ENCODE measurements around the gene SEC31B. TPM values are rescaled to one million over a fixed set of nuclear protein-coding genes. Genes with fewer than 3 reads are reported as not detected.

The SEC31B gene
- 10 to 100 TPM in 2 of 4 donors, 1 to 10 TPM in 2; 4.4 to 18.6 (median 10.3) TPM for polyA plus RNA-seq
- long read RNA-seq, donor 1, partial matches to known transcripts = 0 of 3 reads
- long read RNA-seq, donor 1, other reads (novel, unspliced or antisense) = 0 of 3 reads
- long read RNA-seq, donor 2, partial matches to known transcripts = 0 of 1 reads
- long read RNA-seq, donor 2, other reads (novel, unspliced or antisense) = 0 of 1 reads
- long read RNA-seq, donor 3 = 0 reads
- long read RNA-seq, donor 4 = 0 reads
- long read RNA-seq, donor 5 = 0 reads
- long read RNA-seq, donor 6 = 0 reads
- long read RNA-seq, donor 7 = 0 reads
- long read RNA-seq, donor 8 = 0 reads
- long read RNA-seq, donor 9 = 0 reads
- long read RNA-seq, donor 10, partial matches to known transcripts = 0 of 2 reads
- long read RNA-seq, donor 10, other reads (novel, unspliced or antisense) = 0 of 2 reads

GRCh38 chr10:100519311-100520051, at the start of gene SEC31B:
Gene SEC31B, minus strand, starts transcription at chr10:100519861. Its CDS starts 2,909 bp downstream, at chr10:100516952.
- no peaks in the 10 kb centered on the region for H3K9me3 ChIP-seq (ENCODE audit: control insufficient read depth in 2 of 2, insufficient read depth in 1 of 2, low read depth in 1 of 2, low read length in 1 of 2)
- peaks cover 0 to 19% (median 0%) of the 10 kb centered on the region in 3 donors for H3K36me3 ChIP-seq (ENCODE audit: control insufficient read depth in 3 of 3, insufficient read depth in 2 of 3, low read depth in 1 of 3, low read length in 3 of 3)
- 8 to 25% (median 12%) methylated on average over 53 to 72 of the region's 72 CpGs for WGBS, 3 donors
- FAIRE-seq = no peak
- peak in 1 of 2 donors; percentile 39 for DNase-seq
- H3K4me1 ChIP-seq (ENCODE audit: control insufficient read depth in 3 of 3, insufficient read depth in 2 of 3, low read depth in 1 of 3, low read length in 2 of 3) = peaks cover 0 to 7% (median 0%) of the 10 kb centered on the region in 3 donors
- H3K27ac ChIP-seq (ENCODE audit: low read depth in 1 of 3, low read length in 2 of 3) = no peak within 1 kb of the TSS
- peaks cover 0 to 15% (median 0%) of the 10 kb centered on the region in 3 donors for H3K27me3 ChIP-seq (ENCODE audit: control insufficient read depth in 3 of 3, insufficient read depth in 3 of 3, low read length in 3 of 3)
- H3K4me3 ChIP-seq (ENCODE audit: low read depth in 1 of 3, low read length in 3 of 3) = peak within 1 kb of the TSS; percentile 0 to 39 (median 5)

GRCh38 chr10:100568912-100569311, 49.3 kb upstream of the SEC31B start:
- Histone ChIP-seq H3K4me3 (ENCODE audit: low read depth in 1 of 3, low read length in 3 of 3) (no peak overlapping the region), H3K27ac (ENCODE audit: low read depth in 1 of 3, low read length in 2 of 3) (no peak overlapping the region), H3K36me3 (ENCODE audit: control insufficient read depth in 3 of 3, insufficient read depth in 2 of 3, low read depth in 1 of 3, low read length in 3 of 3) (no peaks in the 10 kb centered on the region), H3K4me1 (ENCODE audit: control insufficient read depth in 3 of 3, insufficient read depth in 2 of 3, low read depth in 1 of 3, low read length in 2 of 3) (peaks cover 0 to 4% (median 0%) of the 10 kb centered on the region in 3 donors), H3K27me3 (ENCODE audit: control insufficient read depth in 3 of 3, insufficient read depth in 3 of 3, low read length in 3 of 3) (peaks cover 0 to 86% (median 41%) of the 10 kb centered on the region in 3 donors), H3K9me3 (ENCODE audit: control insufficient read depth in 2 of 2, insufficient read depth in 1 of 2, low read depth in 1 of 2, low read length in 1 of 2) (no peaks in the 10 kb centered on the region)
- 84 to 93% (median 85%) methylated on average over 3 of the region's 3 CpGs for WGBS, 3 donors
- FAIRE-seq = no peak
- no peak for DNase-seq

- H3K36me3 ChIP-seq (ENCODE audit: control insufficient read depth in 3 of 3, insufficient read depth in 2 of 3, low read depth in 1 of 3, low read length in 3 of 3) = no peaks in the 10 kb centered on the region
- FAIRE-seq = no peak
- no peak for DNase-seq
- peaks cover 0 to 4% (median 0%) of the 10 kb centered on the region in 3 donors for H3K4me1 ChIP-seq (ENCODE audit: control insufficient read depth in 3 of 3, insufficient read depth in 2 of 3, low read depth in 1 of 3, low read length in 2 of 3)
- no peak overlapping the region for H3K27ac ChIP-seq (ENCODE audit: low read depth in 1 of 3, low read length in 2 of 3)
- no peak overlapping the region for H3K4me3 ChIP-seq (ENCODE audit: low read depth in 1 of 3, low read length in 3 of 3)
- H3K9me3 ChIP-seq (ENCODE audit: control insufficient read depth in 2 of 2, insufficient read depth in 1 of 2, low read depth in 1 of 2, low read length in 1 of 2) = no peaks in the 10 kb centered on the region
- 18 to 29% (median 28%) methylated on average over 6 of the region's 6 CpGs for WGBS, 3 donors
- H3K27me3 ChIP-seq (ENCODE audit: control insufficient read depth in 3 of 3, insufficient read depth in 3 of 3, low read length in 3 of 3) = peaks cover 2 to 89% (median 43%) of the 10 kb centered on the region in 3 donors
Measured at GRCh38 chr10:100567826-100568225, 48.2 kb upstream of the SEC31B start.

- DNase-seq = no peak
- no peaks in the 10 kb centered on the region for H3K36me3 ChIP-seq (ENCODE audit: control insufficient read depth in 3 of 3, insufficient read depth in 2 of 3, low read depth in 1 of 3, low read length in 3 of 3)
- peaks cover 0 to 4% of the 10 kb centered on the region in 2 donors for H3K9me3 ChIP-seq (ENCODE audit: control insufficient read depth in 2 of 2, insufficient read depth in 1 of 2, low read depth in 1 of 2, low read length in 1 of 2)
- no peak overlapping the region for H3K4me3 ChIP-seq (ENCODE audit: low read depth in 1 of 3, low read length in 3 of 3)
- 21 to 41% (median 25%) methylated on average over 10 to 11 of the region's 11 CpGs for WGBS, 3 donors
- no peak overlapping the region for H3K27ac ChIP-seq (ENCODE audit: low read depth in 1 of 3, low read length in 2 of 3)
- no peak for FAIRE-seq
- H3K4me1 ChIP-seq (ENCODE audit: control insufficient read depth in 3 of 3, insufficient read depth in 2 of 3, low read depth in 1 of 3, low read length in 2 of 3) = peaks cover 0 to 9% (median 2%) of the 10 kb centered on the region in 3 donors
- peaks cover 7 to 91% (median 47%) of the 10 kb centered on the region in 3 donors for H3K27me3 ChIP-seq (ENCODE audit: control insufficient read depth in 3 of 3, insufficient read depth in 3 of 3, low read length in 3 of 3)
Measured at GRCh38 chr10:100567249-100567648, 47.6 kb upstream of the SEC31B start.

- WGBS, 3 donors = 32 to 45% (median 42%) methylated on average over 3 of the region's 3 CpGs
- FAIRE-seq (no peak), DNase-seq (no peak)
- Histone ChIP-seq H3K27me3 (ENCODE audit: control insufficient read depth in 3 of 3, insufficient read depth in 3 of 3, low read length in 3 of 3) (peaks cover 8 to 93% (median 52%) of the 10 kb centered on the region in 3 donors), H3K4me3 (ENCODE audit: low read depth in 1 of 3, low read length in 3 of 3) (no peak overlapping the region), H3K27ac (ENCODE audit: low read depth in 1 of 3, low read length in 2 of 3) (no peak overlapping the region), H3K4me1 (ENCODE audit: control insufficient read depth in 3 of 3, insufficient read depth in 2 of 3, low read depth in 1 of 3, low read length in 2 of 3) (peaks cover 0 to 15% (median 5%) of the 10 kb centered on the region in 3 donors), H3K36me3 (ENCODE audit: control insufficient read depth in 3 of 3, insufficient read depth in 2 of 3, low read depth in 1 of 3, low read length in 3 of 3) (no peaks in the 10 kb centered on the region), H3K9me3 (ENCODE audit: control insufficient read depth in 2 of 2, insufficient read depth in 1 of 2, low read depth in 1 of 2, low read length in 1 of 2) (peaks cover 0 to 6% of the 10 kb centered on the region in 2 donors)
Measured at GRCh38 chr10:100566561-100566960, 46.9 kb upstream of the SEC31B start.

GRCh38 chr10:100565206-100565985, 45.7 kb upstream of the SEC31B start:
- peaks cover 0 to 1% (median 0%) of the 10 kb centered on the region in 3 donors for H3K36me3 ChIP-seq (ENCODE audit: control insufficient read depth in 3 of 3, insufficient read depth in 2 of 3, low read depth in 1 of 3, low read length in 3 of 3)
- no peak overlapping the region for H3K27ac ChIP-seq (ENCODE audit: low read depth in 1 of 3, low read length in 2 of 3)
- H3K4me1 ChIP-seq (ENCODE audit: control insufficient read depth in 3 of 3, insufficient read depth in 2 of 3, low read depth in 1 of 3, low read length in 2 of 3) = peaks cover 0 to 15% (median 5%) of the 10 kb centered on the region in 3 donors
- FAIRE-seq (no peak), DNase-seq (no peak)
- H3K27me3 ChIP-seq (ENCODE audit: control insufficient read depth in 3 of 3, insufficient read depth in 3 of 3, low read length in 3 of 3) = peaks cover 8 to 83% (median 48%) of the 10 kb centered on the region in 3 donors
- WGBS, 3 donors = 41 to 61% (median 53%) methylated on average over 9 of the region's 9 CpGs
- H3K4me3 ChIP-seq (ENCODE audit: low read depth in 1 of 3, low read length in 3 of 3) = no peak overlapping the region
- peaks cover 0 to 6% of the 10 kb centered on the region in 2 donors for H3K9me3 ChIP-seq (ENCODE audit: control insufficient read depth in 2 of 2, insufficient read depth in 1 of 2, low read depth in 1 of 2, low read length in 1 of 2)

GRCh38 chr10:100562008-100562672, 42.5 kb upstream of the SEC31B start:
- WGBS, 3 donors = 8 to 13% (median 10%) methylated on average over 58 to 62 of the region's 62 CpGs
- Histone ChIP-seq H3K9me3 (ENCODE audit: control insufficient read depth in 2 of 2, insufficient read depth in 1 of 2, low read depth in 1 of 2, low read length in 1 of 2) (peaks cover 0 to 6% of the 10 kb centered on the region in 2 donors), H3K27ac (ENCODE audit: low read depth in 1 of 3, low read length in 2 of 3) (no peak overlapping the region), H3K27me3 (ENCODE audit: control insufficient read depth in 3 of 3, insufficient read depth in 3 of 3, low read length in 3 of 3) (peaks cover 8 to 53% (median 31%) of the 10 kb centered on the region in 3 donors), H3K4me1 (ENCODE audit: control insufficient read depth in 3 of 3, insufficient read depth in 2 of 3, low read depth in 1 of 3, low read length in 2 of 3) (peaks cover 0 to 11% (median 5%) of the 10 kb centered on the region in 3 donors), H3K4me3 (ENCODE audit: low read depth in 1 of 3, low read length in 3 of 3) (no peak overlapping the region), H3K36me3 (ENCODE audit: control insufficient read depth in 3 of 3, insufficient read depth in 2 of 3, low read depth in 1 of 3, low read length in 3 of 3) (peaks cover 0 to 6% (median 0%) of the 10 kb centered on the region in 3 donors)
- DNase-seq (peak; percentile 77 to 90), FAIRE-seq (no peak)
